GM18870 (cell line): Measurements from ENCODE around the gene ATP4B.

ENCODE experiments used
- ATAC-seq: cut with Tn5 transposase; IDR thresholded peaks from one replicate; pipeline ENCODE4 v1.9.1; 2021; ENCODE audit warnings: moderate library complexity; ENCODE audit not compliant: unreplicated experiment

Gene ATP4B

GRCh38 chr13:113608967-113609533 lies 48.9 kb downstream of the ATP4B start:
- ATAC-seq, result no peak

GRCh38 chr13:113607889-113608635 lies 49.9 kb downstream of the ATP4B start:
- ATAC-seq, result no peak

GRCh38 chr13:113607056-113607888 lies 50.7 kb downstream of the ATP4B start:
- no peak for ATAC-seq

GRCh38 chr13:113605866-113606438 lies 52.0 kb downstream of the ATP4B start:
- ATAC-seq, result no peak

GRCh38 chr13:113605461-113605860 lies 52.5 kb downstream of the ATP4B start:
- no peak for ATAC-seq

- peak; percentile 67 for ATAC-seq
Observed at GRCh38 chr13:113604186-113604585, 53.8 kb downstream of the ATP4B start.

- ATAC-seq, result no peak
Observed at GRCh38 chr13:113603116-113603710, 54.8 kb downstream of the ATP4B start.

DNA sequence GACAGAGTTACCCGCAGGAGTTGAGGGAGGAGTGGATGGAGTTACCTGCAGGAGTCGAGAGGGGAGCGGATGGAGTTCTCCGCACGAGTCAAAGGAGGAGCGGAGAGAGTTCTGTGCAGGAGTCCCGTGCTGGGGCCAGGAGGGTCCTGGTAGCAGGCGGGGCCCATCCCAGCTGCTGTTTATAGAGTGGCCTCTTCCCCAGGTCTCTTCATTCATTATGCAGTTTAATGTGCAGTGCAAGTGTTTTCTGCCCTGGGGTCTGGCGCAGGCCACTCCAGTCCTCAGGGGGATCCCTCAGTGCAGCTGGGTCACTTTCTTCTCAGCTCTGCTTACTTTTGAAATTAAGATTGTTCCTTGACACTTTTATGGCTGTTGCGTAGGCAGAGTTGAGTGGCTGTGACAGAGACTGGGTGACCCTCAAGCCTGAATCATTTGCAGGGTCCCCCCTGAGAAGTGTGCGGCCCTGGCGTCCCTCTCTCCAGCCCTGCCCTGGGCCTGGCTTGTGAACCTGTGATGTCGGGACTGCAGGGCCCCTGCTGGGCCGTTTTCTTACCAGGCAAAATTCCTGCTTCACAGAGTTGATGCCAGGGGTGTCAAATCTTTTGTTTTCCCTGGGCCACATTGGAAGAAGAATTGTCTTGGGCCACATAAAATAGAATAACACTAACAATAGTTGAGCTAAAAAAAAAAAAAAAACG lies 55.6 kb downstream of the ATP4B start:
- ATAC-seq, result no peak

DNA sequence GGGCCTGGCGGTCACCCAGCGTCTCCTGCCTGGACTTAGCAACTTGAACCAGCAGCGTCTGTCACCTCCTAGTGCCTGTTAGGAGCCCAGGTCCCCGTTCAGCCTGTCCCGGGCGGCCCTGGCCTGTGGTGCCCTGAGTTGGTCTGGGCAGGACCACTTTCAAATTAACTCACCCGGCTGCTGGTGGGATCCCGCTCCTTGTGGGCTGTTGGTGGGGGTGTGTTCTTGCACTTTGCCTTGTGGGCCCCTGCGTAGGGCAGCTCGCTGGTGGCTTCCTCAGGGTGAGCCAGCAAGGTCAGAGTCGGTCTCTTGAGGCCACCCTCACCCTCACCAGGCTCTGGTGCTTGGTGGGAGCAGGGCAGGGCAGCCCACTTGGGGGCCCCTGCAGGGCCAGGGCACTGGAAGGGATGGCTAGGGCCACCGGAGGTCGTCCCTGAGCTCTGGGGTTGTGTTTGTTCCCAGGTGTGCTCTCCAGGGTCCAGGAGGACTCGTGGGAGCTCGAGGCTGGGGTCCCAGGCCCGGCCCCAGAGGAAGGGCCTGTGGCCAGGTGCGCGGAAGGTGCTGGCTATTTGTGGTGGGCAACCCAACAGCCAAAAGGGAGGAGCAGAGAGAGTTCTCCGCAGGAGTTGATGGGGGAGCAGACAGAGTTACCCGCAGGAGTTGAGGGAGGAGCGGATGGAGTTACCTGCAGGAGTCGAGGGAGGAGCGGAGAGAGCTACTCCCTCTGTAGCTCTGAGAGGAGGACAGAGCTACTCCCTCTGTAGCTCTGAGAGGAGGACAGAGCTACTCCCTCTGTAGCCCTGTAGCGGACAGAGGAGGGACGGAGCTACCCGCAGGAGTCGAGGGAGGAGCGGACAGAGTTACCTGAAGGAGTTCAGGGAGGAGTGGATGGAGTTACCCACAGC lies 56.6 kb downstream of the ATP4B start:
- ATAC-seq, result no peak

DNA sequence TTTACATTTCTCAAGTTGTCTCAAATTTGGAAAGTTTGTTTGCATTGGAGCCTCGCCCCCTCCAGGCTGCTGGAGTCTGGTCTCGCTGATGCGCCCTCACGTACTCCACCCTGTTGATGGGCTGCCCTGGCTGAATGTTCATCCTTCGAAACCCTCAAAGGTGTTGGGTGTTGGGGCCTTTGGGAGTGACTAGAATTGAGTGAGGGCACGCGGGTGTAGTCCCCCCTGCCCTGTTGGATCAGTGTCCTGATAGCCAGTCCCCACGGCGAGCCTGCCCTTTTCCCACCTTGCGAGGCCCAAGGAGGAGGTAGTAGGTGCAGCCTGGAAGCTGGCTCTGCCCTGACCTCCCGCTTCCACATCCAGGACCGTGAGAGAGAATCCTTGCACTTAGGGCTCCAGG lies 58.6 kb downstream of the ATP4B start:
- no peak for ATAC-seq
